HepG2 (cell line): Measurements from ENCODE around the gene CPEB2. TPM values are rescaled to one million over a fixed set of nuclear protein-coding genes. Genes with fewer than 3 reads are reported as not detected.
A peak's percentile ranks its signal among the peaks of the same experiment; 100 is the strongest.

Experiments
- EP300 ChIP-seq, 3 experiments: sonication (generic) in 1 of 3; formaldehyde crosslinking in 1 of 3; IDR thresholded peaks; 2 replicates each; pipeline versions ENCODE4 v1.5.1 to v1.6.1; 2011 to 2020; ENCODE audit warnings: low read depth in 2 of 3, low read length in 2 of 3, borderline replicate concordance in 1 of 3, improper control_type of control experiment in 1 of 3, mild to moderate bottlenecking in 1 of 3, missing genetic modification reagents in 1 of 3, moderate library complexity in 1 of 3
- MIXL1 ChIP-seq: IDR thresholded peaks from 2 replicates; pipeline ENCODE4 v1.6.1; 2016
- TBX2 ChIP-seq: sonication (generic); formaldehyde crosslinking; IDR thresholded peaks from 2 replicates; pipeline ENCODE4 v1.5.0; 2020; ENCODE audit warnings: missing genetic modification reagents, mild to moderate bottlenecking, borderline replicate concordance
- ZIK1 ChIP-seq: sonication (generic); formaldehyde crosslinking; IDR thresholded peaks from 2 replicates; pipeline ENCODE4 v1.5.0; 2020; ENCODE audit warnings: mild to moderate bottlenecking, low read depth, missing genetic modification reagents, borderline replicate concordance
- ZMYM3 ChIP-seq: sonication (generic); formaldehyde crosslinking; IDR thresholded peaks from 2 replicates; pipeline ENCODE4 v1.5.1; 2020; ENCODE audit warnings: mild to moderate bottlenecking, missing genetic modification reagents
- ZNF788 ChIP-seq: sonication (generic); formaldehyde crosslinking; IDR thresholded peaks from 2 replicates; pipeline ENCODE4 v1.5.0; 2020; ENCODE audit warnings: mild to moderate bottlenecking, missing genetic modification reagents, borderline replicate concordance
- polyA plus RNA-seq, 8 experiments: library from polyadenylated mRNA; depleted of rRNA in 3 of 8; stranded (reverse) in 7 of 8; unstranded in 1 of 8; fragments of >200 nt; fragmentation: Illumina TruSeq in 4 of 8; extraction: Trizol in 4 of 8; gene quantifications; 2 replicates each; pipeline versions ENCODE4 v1.2.1 to v1.2.3, GENCODE V29; 2011 to 2016; ENCODE audit warnings: low read depth in 4 of 8, missing spikeins in 1 of 8, mixed read lengths in 1 of 8; ENCODE audit not compliant: insufficient read depth in 1 of 8
- total RNA-seq, 5 experiments: library from RNA; depleted of rRNA; stranded (reverse); fragments of >200 nt; fragmentation: Illumina TruSeq; extraction: Trizol; gene quantifications; 2 replicates each; pipeline ENCODE4 v1.2.3, GENCODE V29; 2016; ENCODE audit warnings: low read depth in 1 of 5
- TF ChIP-seq, protein P1 (sequence below): sonication (generic); formaldehyde crosslinking; conservative IDR thresholded peaks from 2 replicates; pipeline ENCODE4 v1.4.0; 2020; ENCODE audit warnings: mild to moderate bottlenecking, missing genetic modification reagents, moderate library complexity
- TF ChIP-seq, protein P2 (sequence below): IDR thresholded peaks from 2 replicates; pipeline ENCODE4 v1.6.1; 2012; ENCODE audit warnings: inconsistent platforms

The CPEB2 gene
- total and polyA plus RNA-seq, 2 of the 13 experiments (the other 11 are each of a cell fraction or from before 2014, with no cell fraction given) = 2.0 to 2.5 TPM

DNA sequence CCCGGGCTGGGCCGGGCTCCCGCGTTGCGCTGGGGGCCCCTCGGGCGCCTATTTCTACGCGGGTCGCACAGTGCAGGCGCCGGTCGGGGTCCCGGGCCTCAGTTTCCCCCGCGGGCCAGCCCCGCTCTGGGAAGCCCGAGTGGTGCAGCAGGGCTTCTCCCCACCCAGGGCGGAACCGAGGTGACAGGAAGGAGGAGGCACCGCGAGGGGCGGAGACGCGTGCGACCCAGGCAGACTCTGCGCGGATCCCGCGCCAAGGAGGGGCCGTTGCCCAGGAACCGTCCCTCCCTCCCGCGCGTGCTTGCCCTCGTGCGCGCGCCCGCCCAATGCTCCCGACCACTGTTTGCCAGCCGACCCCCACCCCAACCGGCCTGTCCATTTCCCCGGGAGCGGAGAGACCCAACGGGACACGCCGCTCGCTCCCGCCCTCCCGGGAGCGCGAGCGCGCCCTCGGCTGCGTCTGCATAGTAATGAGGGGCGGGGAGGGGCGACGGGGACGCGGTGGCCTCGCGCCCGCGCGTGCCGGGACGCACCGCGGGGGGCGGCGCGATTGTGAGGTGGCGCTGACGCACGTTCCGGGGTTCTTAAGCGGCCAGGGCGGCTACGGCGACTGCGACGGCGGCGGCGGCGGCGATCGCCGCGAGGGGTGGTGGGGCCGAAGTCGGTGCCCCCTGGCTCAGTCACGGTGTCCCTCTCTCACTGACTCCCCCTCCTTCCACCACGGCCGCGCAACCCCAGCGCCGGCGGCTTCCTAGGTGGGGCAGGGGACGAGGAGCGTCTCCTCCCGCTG, at the start of gene CPEB2 (continued):
- TF ChIP-seq TBX2 (CRISPR knock-in tag) = peak; percentile 44; the same call in 1 of the 2 replicates
- peak; percentile 44; the same call in 1 of the 2 replicates for TF ChIP-seq ZNF788 (CRISPR knock-in tag)
- TF ChIP-seq MIXL1 = 0 out of 2 replicates have a peak, but pooled peaks have one; percentile 14
- 0 out of 2 replicates have a peak, but pooled peaks have one; percentile 51 for TF ChIP-seq ZIK1
- peak; percentile 29; the same call in 1 of the 2 replicates for TF ChIP-seq ZMYM3 (CRISPR knock-in tag)
- TF ChIP-seq, protein P1, sequence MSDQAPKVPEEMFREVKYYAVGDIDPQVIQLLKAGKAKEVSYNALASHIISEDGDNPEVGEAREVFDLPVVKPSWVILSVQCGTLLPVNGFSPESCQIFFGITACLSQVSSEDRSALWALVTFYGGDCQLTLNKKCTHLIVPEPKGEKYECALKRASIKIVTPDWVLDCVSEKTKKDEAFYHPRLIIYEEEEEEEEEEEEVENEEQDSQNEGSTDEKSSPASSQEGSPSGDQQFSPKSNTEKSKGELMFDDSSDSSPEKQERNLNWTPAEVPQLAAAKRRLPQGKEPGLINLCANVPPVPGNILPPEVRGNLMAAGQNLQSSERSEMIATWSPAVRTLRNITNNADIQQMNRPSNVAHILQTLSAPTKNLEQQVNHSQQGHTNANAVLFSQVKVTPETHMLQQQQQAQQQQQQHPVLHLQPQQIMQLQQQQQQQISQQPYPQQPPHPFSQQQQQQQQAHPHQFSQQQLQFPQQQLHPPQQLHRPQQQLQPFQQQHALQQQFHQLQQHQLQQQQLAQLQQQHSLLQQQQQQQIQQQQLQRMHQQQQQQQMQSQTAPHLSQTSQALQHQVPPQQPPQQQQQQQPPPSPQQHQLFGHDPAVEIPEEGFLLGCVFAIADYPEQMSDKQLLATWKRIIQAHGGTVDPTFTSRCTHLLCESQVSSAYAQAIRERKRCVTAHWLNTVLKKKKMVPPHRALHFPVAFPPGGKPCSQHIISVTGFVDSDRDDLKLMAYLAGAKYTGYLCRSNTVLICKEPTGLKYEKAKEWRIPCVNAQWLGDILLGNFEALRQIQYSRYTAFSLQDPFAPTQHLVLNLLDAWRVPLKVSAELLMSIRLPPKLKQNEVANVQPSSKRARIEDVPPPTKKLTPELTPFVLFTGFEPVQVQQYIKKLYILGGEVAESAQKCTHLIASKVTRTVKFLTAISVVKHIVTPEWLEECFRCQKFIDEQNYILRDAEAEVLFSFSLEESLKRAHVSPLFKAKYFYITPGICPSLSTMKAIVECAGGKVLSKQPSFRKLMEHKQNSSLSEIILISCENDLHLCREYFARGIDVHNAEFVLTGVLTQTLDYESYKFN (CRISPR knock-in tag) = peak; percentile 55
- TF ChIP-seq, protein P2, sequence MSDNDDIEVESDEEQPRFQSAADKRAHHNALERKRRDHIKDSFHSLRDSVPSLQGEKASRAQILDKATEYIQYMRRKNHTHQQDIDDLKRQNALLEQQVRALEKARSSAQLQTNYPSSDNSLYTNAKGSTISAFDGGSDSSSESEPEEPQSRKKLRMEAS = peak; percentile 87
- 0 out of 4 replicates have a peak, but pooled peaks of 1 of the 2 experiments have one; percentile 6 for TF ChIP-seq EP300 (IDR thresholded peaks at IDR 0.05; ENCODE audit: low read depth in 2 of 2, low read length in 2 of 2)
- no peak for TF ChIP-seq EP300 (CRISPR knock-in tag; IDR thresholded peaks at IDR 0.05; ENCODE audit: borderline replicate concordance)
- TF ChIP-seq, all 625 proteins: peak for 195
